K562 (cell line): Measurements from ENCODE around the gene XIRP1. TPM values are rescaled to one million over a fixed set of nuclear protein-coding genes. Genes with fewer than 3 reads are reported as not detected.
A peak's percentile ranks its signal among the peaks of the same experiment; 100 is the strongest.

Source experiments
- ATAC-seq: fragments of 200-7000 bp; cut with Tn5 transposase; 3 replicates; pipeline ENCODE4 v1.9.1; 2020; ENCODE audit warnings: moderate library complexity
- BruUV-seq: library from RNA; stranded (reverse); fragments of 400-500 nt; replicated peaks from 2 replicates; lab custom pipeline; 2021; lab: Mats Ljungman, UMichigan
- CTCF ChIA-PET: fragments of 300-600 bp; formaldehyde crosslinking; extraction: SDS; loops from one replicate; lab custom pipeline; 2021; ENCODE audit warnings: low intra/inter-chr PET ratio; lab: Yijun Ruan, JAX
- POLR2A ChIA-PET: fragments of 300-600, 350-650 bp; sonication (Branson Sonifier 250); formaldehyde crosslinking; extraction: SDS; loops from one replicate; lab custom pipeline; 2021; ENCODE audit warnings: antibody characterized with exemption, inconsistent platforms; lab: Yijun Ruan, JAX
- DNase-seq, 4 experiments: peaks; one replicate each; pipeline versions ENCODE4 v3.0.0 to v3.0.0-alpha.2; 2011 to 2018; ENCODE audit warnings: low spot score in 3 of 4, mixed read lengths in 3 of 4; ENCODE audit errors: extremely low read depth in 1 of 4
- FAIRE-seq: peaks from 2 replicates; lab custom pipeline; 2011; peaks lifted over from hg19 to GRCh38; lab: Jason Lieb, UNC
- H2AFZ ChIP-seq: 2 replicates; pipeline ENCODE4 v1.6.0; 2011; ENCODE audit warnings: low read depth, low read length, control low read depth, inconsistent platforms
- H3K27ac ChIP-seq: fragments of 200-600 bp; 3 replicates; pipeline ENCODE4 v1.8.0; 2011; ENCODE audit warnings: low read depth, mild to moderate bottlenecking, control low read depth, inconsistent platforms, low read length, moderate library complexity, mixed read lengths; ENCODE audit errors: extremely low read depth
- H3K27me3 ChIP-seq, 2 experiments: fragments of 300-600 bp in 1 of 2; 2 replicates in 1 of 2; 3 replicates in 1 of 2; pipeline versions ENCODE4 v1.6.0 to v1.8.0; 2011; ENCODE audit warnings: inconsistent platforms in 2 of 2, low read length in 2 of 2, mild to moderate bottlenecking in 1 of 2, mixed read lengths in 1 of 2, moderate library complexity in 1 of 2; ENCODE audit not compliant: control insufficient read depth in 2 of 2, insufficient read depth in 2 of 2
- H3K36me3 ChIP-seq: fragments of 300-600 bp; 3 replicates; pipeline ENCODE4 v1.8.0; 2011; ENCODE audit warnings: mild to moderate bottlenecking, low read length, inconsistent platforms; ENCODE audit not compliant: control insufficient read depth, insufficient read depth
- H3K4me1 ChIP-seq, 2 experiments: fragments of 200-600 bp in 1 of 2; replicated peaks in 1 of 2; 2 replicates in 1 of 2; 3 replicates in 1 of 2; pipeline versions ENCODE4 v1.5.1 to v1.8.0; 2011; ENCODE audit warnings: inconsistent platforms in 2 of 2, low read length in 2 of 2, mild to moderate bottlenecking in 1 of 2, mixed read lengths in 1 of 2, moderate library complexity in 1 of 2; ENCODE audit not compliant: control insufficient read depth in 2 of 2, insufficient read depth in 2 of 2
- H3K4me2 ChIP-seq: 2 replicates; pipeline ENCODE4 v1.6.1; 2011; ENCODE audit warnings: low read length, control low read depth, inconsistent platforms, mixed read lengths; ENCODE audit not compliant: insufficient read depth
- H3K4me3 ChIP-seq: fragments of 200-600 bp; sonication (generic), shearing (Covaris generic); 2 replicates; pipeline ENCODE4 v1.5.1; 2016; ENCODE audit warnings: control low read depth, inconsistent platforms
- H3K79me2 ChIP-seq: fragments of 200-600 bp; 3 replicates; pipeline ENCODE4 v1.8.0; 2011; ENCODE audit warnings: low read length, inconsistent platforms; ENCODE audit not compliant: control insufficient read depth, insufficient read depth
- H3K9ac ChIP-seq, 2 experiments: 2 replicates each; pipeline versions ENCODE4 v1.6.0 to v1.6.1; 2011; ENCODE audit warnings: low read depth in 2 of 2, low read length in 2 of 2, control low read depth in 1 of 2, inconsistent platforms in 1 of 2, mild to moderate bottlenecking in 1 of 2, mixed read lengths in 1 of 2; ENCODE audit not compliant: insufficient read depth in 1 of 2
- H3K9me1 ChIP-seq: one replicate; pipeline ENCODE4 v1.6.0; 2011; ENCODE audit warnings: inconsistent platforms, mild to moderate bottlenecking, low read length, moderate library complexity; ENCODE audit not compliant: control insufficient read depth, insufficient read depth
- H3K9me3 ChIP-seq: replicated peaks from 2 replicates; pipeline ENCODE4 v1.5.1; 2011; ENCODE audit warnings: low read depth, low read length, inconsistent platforms; ENCODE audit not compliant: control insufficient read depth, insufficient read depth
- H4K20me1 ChIP-seq: replicated peaks from 2 replicates; pipeline ENCODE4 v1.6.1; 2011; ENCODE audit warnings: low read length, inconsistent platforms, mixed read lengths; ENCODE audit not compliant: control insufficient read depth, insufficient read depth
- ARHGAP35 ChIP-seq: fragments of 450-650 bp; IDR thresholded peaks from 2 replicates; pipeline ENCODE4 v1.6.1; 2018; ENCODE audit not compliant: partially characterized antibody
- ARID2 ChIP-seq: fragments of 450-650 bp; IDR thresholded peaks from 2 replicates; pipeline ENCODE4 v1.6.1; 2017; ENCODE audit warnings: antibody characterized with exemption, mild to moderate bottlenecking
- DACH1 ChIP-seq: fragments of 450-650 bp; IDR thresholded peaks from 2 replicates; pipeline ENCODE4 v1.6.1; 2018; ENCODE audit not compliant: partially characterized antibody
- ELF1 ChIP-seq: fragments of 200-800 bp; sonication (Bioruptor generic); IDR thresholded peaks from 2 replicates; pipeline ENCODE4 v1.6.1; 2016; ENCODE audit warnings: missing genetic modification characterization, missing compliant biosample characterization
- ILF3 ChIP-seq: fragments of 450-650 bp; IDR thresholded peaks from 2 replicates; pipeline ENCODE4 v1.6.1; 2018; ENCODE audit warnings: antibody characterized with exemption, mild to moderate bottlenecking, moderate library complexity, borderline replicate concordance
- KLF16 ChIP-seq: IDR thresholded peaks from 2 replicates; pipeline ENCODE4 v1.6.1; 2016; ENCODE audit warnings: antibody characterized with exemption
- NFE2 ChIP-seq: IDR thresholded peaks from 2 replicates; pipeline ENCODE4 v1.6.1; 2014; ENCODE audit warnings: antibody characterized with exemption, low read depth
- PHB2 ChIP-seq: fragments of 450-650 bp; IDR thresholded peaks from 2 replicates; pipeline ENCODE4 v1.6.1; 2017; ENCODE audit warnings: low read depth
- POLR2G ChIP-seq: fragments of 200-400 bp; formaldehyde crosslinking; IDR thresholded peaks from 2 replicates; pipeline ENCODE4 v1.6.1; 2017; ENCODE audit warnings: low read depth, mild to moderate bottlenecking, antibody characterized with exemption, low read length, moderate library complexity
- RAD21 ChIP-seq, 2 experiments: fragments of 250-450 bp in 1 of 2; fragments of 450-650 bp in 1 of 2; sonication (Bioruptor Pico) in 1 of 2; formaldehyde crosslinking in 1 of 2; IDR thresholded peaks in 1 of 2; conservative IDR thresholded peaks in 1 of 2; 2 replicates each; pipeline versions ENCODE4 v1.4.0 to v1.8.0; 2020 to 2022; ENCODE audit warnings: mild to moderate bottlenecking in 2 of 2, moderate library complexity in 1 of 2
- RBFOX2 ChIP-seq: fragments of 200-400 bp; formaldehyde crosslinking; IDR thresholded peaks from 2 replicates; pipeline ENCODE4 v1.6.1; 2017; ENCODE audit warnings: low read depth, mild to moderate bottlenecking, low read length, moderate library complexity
- RNF2 ChIP-seq: sonication (generic); IDR thresholded peaks from 2 replicates; pipeline ENCODE4 v1.6.1; 2016
- SIRT6 ChIP-seq: IDR thresholded peaks from one replicate; pipeline ENCODE4 v1.6.1; 2012; ENCODE audit warnings: low read depth, mild to moderate bottlenecking, control low read depth, inconsistent platforms, low read length, moderate library complexity
- STAT5A ChIP-seq: IDR thresholded peaks from 2 replicates; pipeline ENCODE4 v1.6.1; 2012; ENCODE audit warnings: low read length, inconsistent platforms, borderline replicate concordance
- TCFL5 ChIP-seq: fragments of 250-450 bp; sonication (Bioruptor Pico); conservative IDR thresholded peaks from 2 replicates; pipeline ENCODE4 v1.6.1; 2021; ENCODE audit warnings: mild to moderate bottlenecking, moderate library complexity, matching md5 sums
- ZBED1 ChIP-seq: IDR thresholded peaks from 2 replicates; pipeline ENCODE4 v1.6.1; 2014
- ZC3H11A ChIP-seq: IDR thresholded peaks from 2 replicates; pipeline ENCODE4 v1.6.1; 2012; ENCODE audit warnings: low read depth, low read length, improper control_type of control experiment
- ZNF41 ChIP-seq: fragments of 250-450 bp; sonication (Bioruptor Pico); conservative IDR thresholded peaks from 2 replicates; pipeline ENCODE4 v1.4.0; 2020; ENCODE audit warnings: mild to moderate bottlenecking
- WGBS: fragments of 100-300 bp; shearing (Covaris generic); methylation state at CpG from one replicate; pipeline ENCODE4 v1.1.6; 2016; ENCODE audit warnings: low coverage, mixed read lengths; ENCODE audit not compliant: insufficient coverage; ENCODE audit errors: missing lambda C conversion rate; 5-methylcytosine and 5-hydroxymethylcytosine counted together
- in situ Hi-C: fragments of 300-500 bp; cut with MboI; formaldehyde crosslinking; loops from 4 replicates; pipeline ENCODE4 v1.15.0; 2018; ENCODE audit warnings: inconsistent platforms, mixed read lengths
- intact Hi-C: fragments of 100-400 bp; cut with micrococcal nuclease; formaldehyde crosslinking; loops from 2 replicates; pipeline ENCODE4 v1.14.2; 2022
- polyA plus RNA-seq, 8 experiments: library from polyadenylated mRNA; depleted of rRNA in 4 of 8; stranded (reverse) in 5 of 8; unstranded in 3 of 8; fragments of >200 nt; fragmentation: Nextera tagmentation in 2 of 8; fragmentation: Illumina TruSeq in 1 of 8; extraction: Ambion mirVana in 2 of 8; extraction: Trizol in 1 of 8; gene quantifications; 2 replicates each; pipeline versions ENCODE4 v1.2.1 to v1.2.3, GENCODE V29; 2011 to 2014; ENCODE audit warnings: inconsistent platforms in 1 of 8, missing spikeins in 1 of 8
- total RNA-seq, 7 experiments: library from RNA; depleted of rRNA in 6 of 7; stranded (reverse); fragments of >200 nt in 6 of 7; fragmentation: Illumina TruSeq in 2 of 7; extraction: Trizol in 2 of 7; gene quantifications; 2 replicates each; pipeline versions ENCODE4 v1.2.1 to v1.2.3, GENCODE V29; 2011 to 2021; ENCODE audit warnings: low replicate concordance in 1 of 7
- TF ChIP-seq, protein P1 (sequence below): sonication (generic); formaldehyde crosslinking; IDR thresholded peaks from 2 replicates; pipeline ENCODE4 v1.8.1; 2022; ENCODE audit warnings: missing genetic modification reagents
- TF ChIP-seq, protein P2 (sequence below): fragments of 150-350 bp; conservative IDR thresholded peaks from 2 replicates; pipeline ENCODE4 v1.6.1; 2014; ENCODE audit warnings: low read length

XIRP1 gene
- total and polyA plus RNA-seq, 9 of the 15 experiments (the other 6 are each of a cell fraction or from before 2014, with no cell fraction given): 0.03 to 0.27 (median 0.08) TPM; not detected in 3

DNA sequence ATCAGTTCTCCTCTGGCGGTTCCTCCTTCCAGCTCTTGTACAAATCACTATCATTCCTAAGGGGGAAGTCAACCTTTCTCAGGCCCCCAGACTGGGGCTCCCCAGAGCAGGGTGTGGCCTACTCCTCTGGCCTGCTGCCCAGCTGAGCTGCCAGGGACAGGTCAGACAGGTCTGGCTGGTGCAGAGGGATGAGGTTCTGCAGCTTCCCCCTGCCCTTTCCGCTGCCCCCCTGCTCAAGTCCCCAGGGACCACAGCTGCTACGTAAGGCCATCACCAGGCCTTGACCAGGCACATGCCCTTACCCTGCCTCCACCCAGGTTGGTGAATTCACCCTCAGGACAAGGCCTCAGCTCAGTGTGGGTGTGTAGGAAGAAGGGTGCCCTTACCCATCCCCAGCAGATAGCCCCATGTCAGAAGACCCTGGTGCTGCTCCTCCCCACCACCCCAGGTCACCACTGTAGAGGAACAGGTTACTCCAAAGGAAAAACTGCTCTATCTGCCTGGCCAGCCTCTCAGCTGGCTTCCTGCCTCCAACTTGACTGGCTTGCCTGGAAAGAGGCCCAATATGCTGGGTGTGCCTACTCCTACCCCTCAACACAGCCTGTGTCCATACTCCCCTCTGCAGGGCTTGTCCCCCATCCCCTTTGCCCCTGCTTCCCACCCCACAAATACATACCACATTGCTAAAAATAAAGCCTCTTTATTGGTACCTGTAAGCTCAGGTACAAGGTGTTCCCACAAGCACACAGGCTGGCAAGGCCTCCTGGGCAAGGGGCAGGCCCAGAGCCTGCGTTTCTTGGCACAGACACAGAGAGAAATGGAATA is 51.0 kb downstream of the XIRP1 start:
- FAIRE-seq (no peak), ATAC-seq (peak; percentile 69), DNase-seq (peak in 2 of 4 experiments; percentile 34 to 40)
- H2AFZ ChIP-seq: no peak overlapping the region
- intact Hi-C loops (no loop called here), in situ Hi-C loops (no loop called here)
- ChIA-PET POLR2A (interaction anchor here (0.6 to 2.5 kb wide), 9 partner anchors 9 to 1052 kb away, joined by 3 to 21 read pairs (median 3); no protein-coding TSS in a partner anchor), CTCF (no interaction called here)
- H3K4me3 ChIP-seq: no peak overlapping the region
- no peak overlapping the region for H3K27ac ChIP-seq
- BruUV-seq: no TSS peak
- H3K9ac ChIP-seq: peak overlapping the region in 1 of 2 experiments; percentile 84; a peak in 2 of 4 replicates
- no peaks in the 10 kb centered on the region for H3K27me3 ChIP-seq
- WGBS: 69% methylated on average over 4 of the region's 4 CpGs
- H3K4me1 ChIP-seq: peaks cover 8 to 20% of the 10 kb centered on the region in 2 experiments; a peak in 4 of 5 replicates
- H3K9me3 ChIP-seq: no peaks in the 10 kb centered on the region
- peaks cover 33% of the 10 kb centered on the region for H4K20me1 ChIP-seq
- H3K4me2 ChIP-seq: no peak overlapping the region
- H3K9me1 ChIP-seq: peaks cover 1% of the 10 kb centered on the region
- H3K36me3 ChIP-seq: peaks cover 65% of the 10 kb centered on the region
- peaks cover 5% of the 10 kb centered on the region; the same call in 2 of the 3 replicates for H3K79me2 ChIP-seq
- TF ChIP-seq RNF2 (no peak), ARHGAP35 (no peak), KLF16 (no peak), ARID2 (no peak), DACH1 (no peak), RBFOX2 (peak; percentile 55; the same call in 1 of the 2 replicates), ZBED1 (no peak), STAT5A (no peak), NFE2 (no peak), POLR2G (peak; percentile 69), RAD21 (CRISPR knock-in tag; conservative IDR thresholded peaks at IDR 0.05 in 1 of 2, IDR thresholded peaks at IDR 0.05 in 1 of 2) (no peak), ZNF41 (CRISPR knock-in tag) (no peak), SIRT6 (no peak), ZC3H11A (no peak), PHB2 (no peak), ELF1 (tag) (no peak), ILF3 (no peak), TCFL5 (no peak)
- TF ChIP-seq, protein P1, sequence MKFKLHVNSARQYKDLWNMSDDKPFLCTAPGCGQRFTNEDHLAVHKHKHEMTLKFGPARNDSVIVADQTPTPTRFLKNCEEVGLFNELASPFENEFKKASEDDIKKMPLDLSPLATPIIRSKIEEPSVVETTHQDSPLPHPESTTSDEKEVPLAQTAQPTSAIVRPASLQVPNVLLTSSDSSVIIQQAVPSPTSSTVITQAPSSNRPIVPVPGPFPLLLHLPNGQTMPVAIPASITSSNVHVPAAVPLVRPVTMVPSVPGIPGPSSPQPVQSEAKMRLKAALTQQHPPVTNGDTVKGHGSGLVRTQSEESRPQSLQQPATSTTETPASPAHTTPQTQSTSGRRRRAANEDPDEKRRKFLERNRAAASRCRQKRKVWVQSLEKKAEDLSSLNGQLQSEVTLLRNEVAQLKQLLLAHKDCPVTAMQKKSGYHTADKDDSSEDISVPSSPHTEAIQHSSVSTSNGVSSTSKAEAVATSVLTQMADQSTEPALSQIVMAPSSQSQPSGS (CRISPR knock-in tag): no peak
- TF ChIP-seq, protein P2, sequence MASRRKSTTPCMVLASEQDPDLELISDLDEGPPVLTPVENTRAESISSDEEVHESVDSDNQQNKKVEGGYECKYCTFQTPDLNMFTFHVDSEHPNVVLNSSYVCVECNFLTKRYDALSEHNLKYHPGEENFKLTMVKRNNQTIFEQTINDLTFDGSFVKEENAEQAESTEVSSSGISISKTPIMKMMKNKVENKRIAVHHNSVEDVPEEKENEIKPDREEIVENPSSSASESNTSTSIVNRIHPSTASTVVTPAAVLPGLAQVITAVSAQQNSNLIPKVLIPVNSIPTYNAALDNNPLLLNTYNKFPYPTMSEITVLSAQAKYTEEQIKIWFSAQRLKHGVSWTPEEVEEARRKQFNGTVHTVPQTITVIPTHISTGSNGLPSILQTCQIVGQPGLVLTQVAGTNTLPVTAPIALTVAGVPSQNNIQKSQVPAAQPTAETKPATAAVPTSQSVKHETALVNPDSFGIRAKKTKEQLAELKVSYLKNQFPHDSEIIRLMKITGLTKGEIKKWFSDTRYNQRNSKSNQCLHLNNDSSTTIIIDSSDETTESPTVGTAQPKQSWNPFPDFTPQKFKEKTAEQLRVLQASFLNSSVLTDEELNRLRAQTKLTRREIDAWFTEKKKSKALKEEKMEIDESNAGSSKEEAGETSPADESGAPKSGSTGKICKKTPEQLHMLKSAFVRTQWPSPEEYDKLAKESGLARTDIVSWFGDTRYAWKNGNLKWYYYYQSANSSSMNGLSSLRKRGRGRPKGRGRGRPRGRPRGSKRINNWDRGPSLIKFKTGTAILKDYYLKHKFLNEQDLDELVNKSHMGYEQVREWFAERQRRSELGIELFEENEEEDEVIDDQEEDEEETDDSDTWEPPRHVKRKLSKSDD: no peak
